Large intestine (tissue), 1 donor: Measurements from ENCODE around the gene ICAM1. TPM values are rescaled to one million over a fixed set of nuclear protein-coding genes. Genes with fewer than 3 reads are reported as not detected.

Experiments used
- polyA plus RNA-seq: library from polyadenylated mRNA; unstranded; fragments of 120-200 nt; gene quantifications from one replicate; pipeline ENCODE4 v1.2.1, GENCODE V29; 2013

The ICAM1 gene
- polyA plus RNA-seq, 1 donor: 14.8 TPM

Other genes starting within 250 kb of the ICAM1 start
- 44.5 TPM for gene SHFL, start 184.8 kb upstream of the ICAM1 start, polyA plus RNA-seq
- 6.6 TPM for gene ANGPTL6, start 168.4 kb upstream of the ICAM1 start, polyA plus RNA-seq
- gene PPAN, start 164.8 kb upstream of the ICAM1 start, polyA plus RNA-seq: 41.3 TPM
- 14.4 TPM for gene P2RY11, start 159.4 kb upstream of the ICAM1 start, polyA plus RNA-seq
- 221 TPM for gene EIF3G, start 151.2 kb upstream of the ICAM1 start, polyA plus RNA-seq
- 51.9 TPM for gene DNMT1, start 76.2 kb upstream of the ICAM1 start, polyA plus RNA-seq
- gene S1PR2, start 39.8 kb upstream of the ICAM1 start, polyA plus RNA-seq: 4.4 TPM
- 37.2 TPM for gene MRPL4, start 18.9 kb upstream of the ICAM1 start, polyA plus RNA-seq
- 1.2 TPM for gene ICAM4, start 15.8 kb downstream of the ICAM1 start, polyA plus RNA-seq
- gene ICAM5, start 18.8 kb downstream of the ICAM1 start, polyA plus RNA-seq: 0.87 TPM
- 7.6 TPM for gene ZGLP1, start 38.7 kb downstream of the ICAM1 start, polyA plus RNA-seq
- 17.9 TPM for gene FDX2, start 44.9 kb downstream of the ICAM1 start, polyA plus RNA-seq
- 45.2 TPM for gene RAVER1, start 62.4 kb downstream of the ICAM1 start, polyA plus RNA-seq
- gene ICAM3, start 68.5 kb downstream of the ICAM1 start, polyA plus RNA-seq: 5.3 TPM
- 111 TPM for gene TYK2, start 109.5 kb downstream of the ICAM1 start, polyA plus RNA-seq
- gene CDC37, start 132.4 kb downstream of the ICAM1 start, polyA plus RNA-seq: 155 TPM
- gene PDE4A, start 149.4 kb downstream of the ICAM1 start, polyA plus RNA-seq: 2.2 TPM
- gene KEAP1, start 232.2 kb downstream of the ICAM1 start, polyA plus RNA-seq: 36.7 TPM
- gene S1PR5, start 246.3 kb downstream of the ICAM1 start, polyA plus RNA-seq: 0.96 TPM